GM12801 (cell line): ENCODE data around the gene RIC3.

Source experiments
- TF ChIP-seq, protein P1 (sequence below): IDR thresholded peaks from one replicate; pipeline ENCODE4 v1.5.1; 2011; ENCODE audit warnings: control low read depth; ENCODE audit not compliant: insufficient read length; ENCODE audit errors: extremely low read depth

Gene RIC3

GRCh38 chr11:8070417-8071115 lies 98.3 kb downstream of the RIC3 start:
- TF ChIP-seq, protein P1, sequence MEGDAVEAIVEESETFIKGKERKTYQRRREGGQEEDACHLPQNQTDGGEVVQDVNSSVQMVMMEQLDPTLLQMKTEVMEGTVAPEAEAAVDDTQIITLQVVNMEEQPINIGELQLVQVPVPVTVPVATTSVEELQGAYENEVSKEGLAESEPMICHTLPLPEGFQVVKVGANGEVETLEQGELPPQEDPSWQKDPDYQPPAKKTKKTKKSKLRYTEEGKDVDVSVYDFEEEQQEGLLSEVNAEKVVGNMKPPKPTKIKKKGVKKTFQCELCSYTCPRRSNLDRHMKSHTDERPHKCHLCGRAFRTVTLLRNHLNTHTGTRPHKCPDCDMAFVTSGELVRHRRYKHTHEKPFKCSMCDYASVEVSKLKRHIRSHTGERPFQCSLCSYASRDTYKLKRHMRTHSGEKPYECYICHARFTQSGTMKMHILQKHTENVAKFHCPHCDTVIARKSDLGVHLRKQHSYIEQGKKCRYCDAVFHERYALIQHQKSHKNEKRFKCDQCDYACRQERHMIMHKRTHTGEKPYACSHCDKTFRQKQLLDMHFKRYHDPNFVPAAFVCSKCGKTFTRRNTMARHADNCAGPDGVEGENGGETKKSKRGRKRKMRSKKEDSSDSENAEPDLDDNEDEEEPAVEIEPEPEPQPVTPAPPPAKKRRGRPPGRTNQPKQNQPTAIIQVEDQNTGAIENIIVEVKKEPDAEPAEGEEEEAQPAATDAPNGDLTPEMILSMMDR, result no peak

DNA sequence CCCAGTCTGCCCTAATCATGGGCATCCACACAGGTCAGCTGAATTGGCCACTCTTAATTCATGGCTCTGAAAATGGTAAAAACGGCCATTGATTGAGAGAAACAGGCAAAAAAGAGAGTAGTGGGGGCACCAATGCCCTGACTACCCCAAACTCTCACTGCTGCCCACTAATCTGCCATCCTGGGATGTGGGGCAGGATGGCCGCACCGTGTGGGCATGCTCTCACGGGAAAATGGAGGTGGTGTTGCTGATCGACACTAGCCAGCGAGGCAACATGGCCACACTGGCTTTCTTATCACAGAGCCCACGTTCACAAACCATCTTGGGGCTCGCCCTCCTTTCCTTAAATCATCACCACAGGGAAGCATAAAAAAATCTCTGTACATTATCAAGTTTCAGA lies 99.1 kb downstream of the RIC3 start:
- TF ChIP-seq, protein P1, result no peak

DNA sequence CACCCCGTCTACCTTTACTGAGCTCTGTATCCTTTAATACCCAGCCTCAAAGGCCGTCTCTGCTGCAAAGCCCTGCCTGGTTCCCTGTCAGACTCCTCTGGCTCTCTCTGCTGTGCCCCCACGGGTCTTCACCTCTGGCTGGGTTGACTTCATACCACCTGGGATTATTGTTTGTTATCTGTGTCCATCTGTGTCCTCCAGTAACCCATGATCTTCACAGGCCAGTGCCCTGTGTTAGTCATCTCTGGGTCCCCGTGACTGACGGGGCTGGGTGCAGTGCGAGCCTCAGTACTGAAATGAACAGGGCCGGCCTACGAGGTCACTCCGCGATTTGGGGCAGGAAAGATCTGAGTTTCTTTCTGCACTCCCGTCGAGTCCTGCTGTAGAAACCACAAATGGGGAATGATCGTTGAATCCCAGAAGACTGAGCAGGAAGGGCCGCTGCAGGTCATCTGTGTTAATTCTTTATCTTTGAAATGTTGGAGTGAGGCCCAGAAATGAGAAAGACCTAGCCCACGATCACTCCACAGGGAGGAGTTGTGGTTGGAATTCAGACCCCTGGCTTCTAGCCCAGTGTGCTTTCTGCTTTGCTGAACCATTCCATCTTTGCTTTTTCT lies 100.1 kb downstream of the RIC3 start:
- TF ChIP-seq, protein P1, result no peak

GRCh38 chr11:8067929-8068575 lies 100.8 kb downstream of the RIC3 start:
- TF ChIP-seq, protein P1, result no peak

- TF ChIP-seq, protein P1, result no peak
Measured at GRCh38 chr11:8067567-8067928, 101.3 kb downstream of the RIC3 start.

GRCh38 chr11:8066911-8067455 lies 101.8 kb downstream of the RIC3 start:
- TF ChIP-seq, protein P1, result no peak
